ENCODE measurements around the gene PFDN1.

DNA sequence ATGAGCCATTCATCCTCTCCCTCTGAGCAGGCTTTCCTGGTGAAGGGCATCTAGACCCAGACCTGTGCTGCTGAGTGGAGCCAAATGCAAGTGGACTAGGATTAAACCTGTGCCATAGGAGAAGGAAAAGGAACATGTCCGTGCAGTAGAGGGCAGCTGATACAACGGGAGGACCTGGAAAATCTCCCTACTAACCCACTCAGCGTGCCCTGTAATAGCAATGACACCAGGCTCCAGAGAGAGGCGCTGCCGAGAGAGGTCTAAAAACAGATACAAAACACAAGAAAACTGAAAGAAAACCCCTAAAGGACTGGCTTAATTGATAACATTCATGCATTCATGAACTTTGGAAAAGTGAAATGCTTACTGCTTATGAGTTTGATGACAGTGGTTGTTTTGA is 60.8 kb downstream of the PFDN1 start:
- TF ChIP-seq, protein P1, sequence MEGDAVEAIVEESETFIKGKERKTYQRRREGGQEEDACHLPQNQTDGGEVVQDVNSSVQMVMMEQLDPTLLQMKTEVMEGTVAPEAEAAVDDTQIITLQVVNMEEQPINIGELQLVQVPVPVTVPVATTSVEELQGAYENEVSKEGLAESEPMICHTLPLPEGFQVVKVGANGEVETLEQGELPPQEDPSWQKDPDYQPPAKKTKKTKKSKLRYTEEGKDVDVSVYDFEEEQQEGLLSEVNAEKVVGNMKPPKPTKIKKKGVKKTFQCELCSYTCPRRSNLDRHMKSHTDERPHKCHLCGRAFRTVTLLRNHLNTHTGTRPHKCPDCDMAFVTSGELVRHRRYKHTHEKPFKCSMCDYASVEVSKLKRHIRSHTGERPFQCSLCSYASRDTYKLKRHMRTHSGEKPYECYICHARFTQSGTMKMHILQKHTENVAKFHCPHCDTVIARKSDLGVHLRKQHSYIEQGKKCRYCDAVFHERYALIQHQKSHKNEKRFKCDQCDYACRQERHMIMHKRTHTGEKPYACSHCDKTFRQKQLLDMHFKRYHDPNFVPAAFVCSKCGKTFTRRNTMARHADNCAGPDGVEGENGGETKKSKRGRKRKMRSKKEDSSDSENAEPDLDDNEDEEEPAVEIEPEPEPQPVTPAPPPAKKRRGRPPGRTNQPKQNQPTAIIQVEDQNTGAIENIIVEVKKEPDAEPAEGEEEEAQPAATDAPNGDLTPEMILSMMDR (IDR thresholded peaks at IDR 0.05; ENCODE audit: poor library complexity): no peak
- TF ChIP-seq EZH2 (IDR thresholded peaks at IDR 0.05; ENCODE audit: borderline replicate concordance) (no peak), EZH2phosphoT487 (IDR thresholded peaks at IDR 0.05; ENCODE audit: low read depth, severe bottlenecking, unreplicated experiment) (no peak)

All from hepatocyte (in vitro differentiated cells).